Left ventricle myocardium inferior (tissue), 1 donor: Measurements from ENCODE around the gene TIMM22. TPM values are rescaled to one million over a fixed set of nuclear protein-coding genes. Genes with fewer than 3 reads are reported as not detected.
"Not testable (repeated sequence)": the region's sequence is repeated elsewhere in the genome, so short reads cannot be mapped to it uniquely, and the experiment has no call there.

Experiments
- DNase-seq: peaks from one replicate; pipeline ENCODE4 v3.0.0-alpha.2; 2020
- H3K27ac ChIP-seq: fragments of 200-600 bp; replicated peaks from 2 replicates; pipeline ENCODE4 v1.8.0; 2021
- H3K27me3 ChIP-seq: fragments of 200-600 bp; 2 replicates; pipeline ENCODE4 v1.8.0; 2021; ENCODE audit warnings: low read depth
- H3K36me3 ChIP-seq: fragments of 200-600 bp; 2 replicates; pipeline ENCODE4 v1.8.0; 2021
- H3K4me1 ChIP-seq: fragments of 200-600 bp; 2 replicates; pipeline ENCODE4 v1.8.0; 2021
- H3K4me3 ChIP-seq: fragments of 200-600 bp; 2 replicates; pipeline ENCODE4 v1.8.0; 2021; ENCODE audit warnings: mild to moderate bottlenecking, moderate library complexity
- H3K9me3 ChIP-seq: fragments of 200-600 bp; replicated peaks from 2 replicates; pipeline ENCODE4 v1.8.0; 2021
- intact Hi-C: fragments of 100-400 bp; cut with micrococcal nuclease; formaldehyde crosslinking; loops from one replicate; pipeline ENCODE4 v1.11.0; 2022
- total RNA-seq: library from RNA; stranded (reverse); fragmentation: NEBNext Ultra II Directional; extraction: Animal tissue kit (Norgen Biotek cat#: 25700); gene quantifications from one replicate; pipeline ENCODE4 v1.2.1, GENCODE V29; 2021
- TF ChIP-seq, protein P1 (sequence below): fragments of 200-600 bp; IDR thresholded peaks from 2 replicates; pipeline ENCODE4 v1.8.0; 2021; ENCODE audit warnings: antibody characterized with exemption, mild to moderate bottlenecking, borderline replicate concordance
- donor health status: DM: no; HTN: yes; CAD: no; lungs with severe emphysema.

Gene TIMM22
- total RNA-seq, 1 donor from 2014 or later = 17.6 TPM

GRCh38 chr17:968812-969730 is 27.9 kb upstream of the TIMM22 start:
- no peak overlapping the region for H3K4me3 ChIP-seq
- no peak for DNase-seq
- TF ChIP-seq, protein P1, sequence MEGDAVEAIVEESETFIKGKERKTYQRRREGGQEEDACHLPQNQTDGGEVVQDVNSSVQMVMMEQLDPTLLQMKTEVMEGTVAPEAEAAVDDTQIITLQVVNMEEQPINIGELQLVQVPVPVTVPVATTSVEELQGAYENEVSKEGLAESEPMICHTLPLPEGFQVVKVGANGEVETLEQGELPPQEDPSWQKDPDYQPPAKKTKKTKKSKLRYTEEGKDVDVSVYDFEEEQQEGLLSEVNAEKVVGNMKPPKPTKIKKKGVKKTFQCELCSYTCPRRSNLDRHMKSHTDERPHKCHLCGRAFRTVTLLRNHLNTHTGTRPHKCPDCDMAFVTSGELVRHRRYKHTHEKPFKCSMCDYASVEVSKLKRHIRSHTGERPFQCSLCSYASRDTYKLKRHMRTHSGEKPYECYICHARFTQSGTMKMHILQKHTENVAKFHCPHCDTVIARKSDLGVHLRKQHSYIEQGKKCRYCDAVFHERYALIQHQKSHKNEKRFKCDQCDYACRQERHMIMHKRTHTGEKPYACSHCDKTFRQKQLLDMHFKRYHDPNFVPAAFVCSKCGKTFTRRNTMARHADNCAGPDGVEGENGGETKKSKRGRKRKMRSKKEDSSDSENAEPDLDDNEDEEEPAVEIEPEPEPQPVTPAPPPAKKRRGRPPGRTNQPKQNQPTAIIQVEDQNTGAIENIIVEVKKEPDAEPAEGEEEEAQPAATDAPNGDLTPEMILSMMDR = no peak
- H3K9me3 ChIP-seq = no peaks in the 10 kb centered on the region
- peaks cover 9% of the 10 kb centered on the region for H3K4me1 ChIP-seq
- H3K27ac ChIP-seq = no peak overlapping the region
- intact Hi-C loops = no loop called here
- H3K27me3 ChIP-seq = no peaks in the 10 kb centered on the region
- H3K36me3 ChIP-seq = no peaks in the 10 kb centered on the region

DNA sequence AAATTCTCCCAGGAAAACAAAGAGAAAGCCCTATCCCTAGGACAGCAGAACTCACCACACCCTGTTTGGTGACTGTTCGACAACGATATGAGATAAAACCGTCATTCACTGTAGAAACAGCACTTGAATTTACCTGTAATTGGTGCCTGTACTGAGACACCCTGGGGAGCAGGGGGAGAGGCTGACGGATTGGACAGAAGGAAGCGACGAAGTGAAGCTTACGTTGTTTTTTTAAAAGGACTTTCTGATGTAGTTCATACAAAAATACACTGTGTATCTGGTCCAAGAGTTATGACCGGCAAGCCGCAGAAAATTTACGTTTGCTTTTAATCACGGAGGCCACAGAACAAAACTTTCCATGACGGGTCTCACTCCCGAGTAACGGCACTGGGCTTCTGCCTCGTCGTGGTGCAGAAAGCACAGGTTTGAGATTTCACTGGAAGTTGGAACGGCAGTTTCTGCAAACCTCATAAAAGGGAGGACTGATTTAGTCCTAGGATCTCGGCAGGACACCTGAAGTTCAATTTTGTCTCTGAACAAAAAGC is 27.0 kb upstream of the TIMM22 start:
- Histone ChIP-seq H3K27ac (no peak overlapping the region), H3K36me3 (no peaks in the 10 kb centered on the region), H3K9me3 (no peaks in the 10 kb centered on the region), H3K27me3 (no peaks in the 10 kb centered on the region), H3K4me1 (peaks cover 7% of the 10 kb centered on the region), H3K4me3 (no peak overlapping the region)
- TF ChIP-seq, protein P1 = no peak
- intact Hi-C loops = no loop called here
- DNase-seq = no peak

DNA sequence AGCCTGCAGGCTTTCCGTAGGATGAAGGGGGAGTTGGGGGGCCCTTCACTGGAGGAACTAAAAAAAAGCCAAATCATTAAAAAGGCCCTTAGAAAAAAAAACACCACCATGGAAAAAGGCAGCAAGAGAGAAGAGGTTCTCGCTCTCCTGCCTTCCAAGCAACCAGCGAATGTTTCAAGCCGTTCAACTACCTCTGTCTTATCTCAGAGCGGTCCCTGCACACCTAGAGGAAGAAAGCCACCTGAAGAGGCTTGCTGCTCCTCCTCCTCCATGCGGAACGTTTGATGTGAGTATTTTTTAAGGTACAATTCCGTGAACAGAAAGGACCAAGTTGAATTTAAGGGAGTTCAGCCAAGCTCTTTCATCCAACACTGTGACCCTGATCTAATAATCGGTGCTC is 26.6 kb upstream of the TIMM22 start:
- intact Hi-C loops = no loop called here
- H3K27me3 ChIP-seq = no peaks in the 10 kb centered on the region
- H3K4me1 ChIP-seq = peaks cover 7% of the 10 kb centered on the region
- no peak for DNase-seq
- no peak overlapping the region for H3K27ac ChIP-seq
- H3K9me3 ChIP-seq = no peaks in the 10 kb centered on the region
- H3K4me3 ChIP-seq = no peak overlapping the region
- TF ChIP-seq, protein P1 = no peak
- no peaks in the 10 kb centered on the region for H3K36me3 ChIP-seq

DNA sequence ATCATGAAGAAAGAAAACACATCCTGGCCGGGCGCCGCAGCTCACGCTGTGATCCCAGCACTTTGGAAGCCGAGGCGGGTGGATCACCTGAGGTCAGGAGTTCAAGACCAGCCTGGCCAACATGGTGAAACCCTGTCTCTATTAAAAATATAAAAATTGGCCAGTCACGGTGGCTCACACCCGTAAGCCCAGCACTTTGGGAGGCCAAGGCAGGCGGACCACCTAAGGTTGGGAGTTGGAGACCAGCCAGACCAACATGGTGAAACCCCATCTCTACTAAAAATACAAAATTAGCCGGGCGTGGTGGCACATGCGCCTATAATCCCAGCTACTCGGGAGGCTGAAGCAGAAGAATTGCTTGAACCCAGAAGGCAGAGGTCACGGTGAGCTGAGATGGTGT is 25.1 kb upstream of the TIMM22 start:
- peaks cover 20% of the 10 kb centered on the region for H3K4me1 ChIP-seq
- H3K27ac ChIP-seq, H3K4me3 ChIP-seq, H3K9me3 ChIP-seq, H3K36me3 ChIP-seq, H3K27me3 ChIP-seq, intact Hi-C loops, DNase-seq: not testable (repeated sequence)

GRCh38 chr17:973053-973452 is 23.9 kb upstream of the TIMM22 start:
- Histone ChIP-seq H3K4me1 (peaks cover 29% of the 10 kb centered on the region), H3K27me3 (no peaks in the 10 kb centered on the region), H3K4me3 (no peak overlapping the region), H3K36me3 (no peaks in the 10 kb centered on the region), H3K27ac (no peak overlapping the region), H3K9me3 (no peaks in the 10 kb centered on the region)
- intact Hi-C loops = no loop called here
- DNase-seq = no peak
- TF ChIP-seq, protein P1 = no peak

GRCh38 chr17:974778-975177 is 22.2 kb upstream of the TIMM22 start:
- H3K27me3 ChIP-seq, H3K9me3 ChIP-seq, DNase-seq, H3K36me3 ChIP-seq, H3K4me3 ChIP-seq: not testable (repeated sequence)
- Histone ChIP-seq H3K27ac (peak overlapping the region; percentile 38), H3K4me1 (peaks cover 37% of the 10 kb centered on the region)
- intact Hi-C loops = loop anchor here (5.0 kb wide), 1 partner anchor 177 kb away; no protein-coding TSS in a partner anchor
